CD4-positive, alpha-beta T cell (primary cell): ENCODE measurements around the gene DNLZ. TPM values are rescaled to one million over a fixed set of nuclear protein-coding genes. Genes with fewer than 3 reads are reported as not detected.

Source experiments
- ATAC-seq: fragments of 200-7000 bp; cut with Tn5 transposase; one replicate; pipeline ENCODE4 v1.10.0; 2022; ENCODE audit warnings: mild to moderate bottlenecking; ENCODE audit not compliant: poor library complexity
- CTCF ChIA-PET: fragments of 350-600 bp; sonication (Branson Sonifier 250); formaldehyde crosslinking; loops from one replicate; lab custom pipeline; 2021; ENCODE audit warnings: antibody characterized with exemption, inconsistent platforms; lab: Charles Lee
- POLR2A ChIA-PET: fragments of 350-600 bp; sonication (Branson Sonifier 250); formaldehyde crosslinking; loops from one replicate; lab custom pipeline; 2021; ENCODE audit warnings: antibody characterized with exemption, inconsistent platforms; lab: Charles Lee
- DNase-seq, 14 experiments: peaks; one replicate each; pipeline ENCODE4 v3.0.0-alpha.2; 2013 to 2020; ENCODE audit warnings: mixed read lengths in 2 of 14
- H3K27ac ChIP-seq, 2 donors: one replicate each; pipeline versions ENCODE4 v1.5.1 to v1.7.0; 2013; ENCODE audit warnings: low read length in 2 of 2, low read depth in 1 of 2, mild to moderate bottlenecking in 1 of 2
- H3K27me3 ChIP-seq, 2 experiments: 1 replicate in 1 of 2; 2 replicates in 1 of 2; pipeline versions ENCODE4 v1.6.1 to v1.7.0; 2013; ENCODE audit warnings: low read length in 2 of 2, control low read depth in 1 of 2, mild to moderate bottlenecking in 1 of 2, moderate library complexity in 1 of 2; ENCODE audit not compliant: insufficient read depth in 2 of 2, control insufficient read depth in 1 of 2
- H3K36me3 ChIP-seq: one replicate; pipeline ENCODE4 v1.6.1; 2013; ENCODE audit warnings: low read length, control low read depth; ENCODE audit not compliant: insufficient read depth
- H3K4me1 ChIP-seq: one replicate; pipeline ENCODE4 v1.6.1; 2013; ENCODE audit warnings: low read length, control low read depth; ENCODE audit not compliant: insufficient read depth
- H3K4me3 ChIP-seq: one replicate; pipeline ENCODE4 v1.5.1; 2013; ENCODE audit warnings: mild to moderate bottlenecking, low read length, moderate library complexity
- H3K9me3 ChIP-seq, 2 experiments: 1 replicate in 1 of 2; 2 replicates in 1 of 2; pipeline versions ENCODE4 v1.6.1 to v1.7.0; 2013; ENCODE audit warnings: low read length in 2 of 2, mild to moderate bottlenecking in 2 of 2, control low read depth in 1 of 2, moderate library complexity in 1 of 2; ENCODE audit not compliant: control insufficient read depth in 1 of 2, insufficient read depth in 1 of 2
- H3K27ac Mint-ChIP-seq: one replicate; pipeline ENCODE4 v1.8.0; 2020; ENCODE audit warnings: mixed read lengths
- H3K27me3 Mint-ChIP-seq: one replicate; pipeline ENCODE4 v1.8.0; 2021; ENCODE audit warnings: mixed read lengths
- H3K36me3 Mint-ChIP-seq: one replicate; pipeline ENCODE4 v1.8.0; 2021; ENCODE audit warnings: low read depth, mixed read lengths
- H3K4me1 Mint-ChIP-seq: one replicate; pipeline ENCODE4 v1.8.0; 2021; ENCODE audit warnings: low read depth, mixed read lengths
- H3K4me3 Mint-ChIP-seq: one replicate; pipeline ENCODE4 v1.8.0; 2020; ENCODE audit warnings: mild to moderate bottlenecking, mixed read lengths
- H3K9me3 Mint-ChIP-seq: one replicate; pipeline ENCODE4 v1.8.0; 2020; ENCODE audit warnings: mixed read lengths
- CTCF ChIP-seq: fragments of 200-600 bp; IDR thresholded peaks from one replicate; pipeline ENCODE4 v1.8.0; 2022; ENCODE audit warnings: antibody characterized with exemption, mild to moderate bottlenecking
- intact Hi-C, 2 experiments: fragments of 100-400 bp; cut with DNase I in 1 of 2; cut with micrococcal nuclease in 1 of 2; formaldehyde crosslinking; loops; one replicate each; pipeline versions ENCODE4 v1.15.1 to v1.9.0; 2023 to 2025; cut with DNase I, micrococcal nuclease
- total RNA-seq, 174 experiments: library from RNA in 2 of 174; stranded (reverse) in 2 of 174; gene quantifications; one replicate each; pipeline ENCODE4 v1.2.3 and lab custom pipeline; 2021 to 2026

The DNLZ gene
- total RNA-seq, 2 experiments from 2014 or later = 15.4 to 17.0 TPM

DNA sequence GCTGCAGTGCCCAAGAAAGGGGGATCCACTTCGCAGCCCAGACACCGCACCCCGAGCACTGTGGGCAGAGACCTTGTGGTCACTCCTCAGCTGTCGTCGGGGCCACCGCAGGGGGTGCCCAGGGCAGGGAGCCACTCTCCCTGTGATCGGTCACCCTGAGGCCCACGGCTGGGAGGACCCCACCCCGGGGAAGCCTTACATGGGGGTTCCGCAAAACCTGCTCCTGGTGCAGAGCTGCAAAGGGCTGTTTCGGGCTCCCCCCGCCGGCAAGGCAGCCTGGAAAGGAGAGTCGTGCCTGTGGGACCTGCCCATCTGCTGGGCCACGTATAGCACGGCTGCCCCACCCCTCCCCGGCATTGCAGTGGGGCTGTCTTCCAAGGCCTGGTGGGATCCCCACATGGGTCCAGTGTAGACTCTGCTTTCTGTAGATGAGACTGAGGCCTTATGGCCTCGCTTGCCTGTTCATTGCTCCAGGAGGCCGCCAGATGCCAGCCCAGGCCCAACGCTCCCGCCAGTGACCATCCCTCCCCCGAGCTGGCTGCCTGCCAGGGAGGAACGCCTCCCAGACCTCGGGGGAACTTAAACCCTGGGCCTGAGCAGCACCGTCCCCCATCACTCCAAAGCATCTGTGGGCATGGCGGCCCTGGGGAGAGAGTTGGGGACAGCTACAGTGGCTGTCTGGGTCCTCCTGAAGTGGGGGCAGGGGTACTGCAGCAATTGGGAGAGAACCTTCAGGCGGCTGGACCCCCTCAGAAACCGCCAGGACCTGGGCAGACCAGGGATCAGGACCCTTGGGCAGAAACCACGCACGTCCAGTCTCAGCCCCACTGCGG lies 1.6 kb upstream of the DNLZ start:
- CTCF ChIA-PET = no interaction called here
- no peaks in the 10 kb centered on the region for H3K27me3 ChIP-seq
- H3K27ac Mint-ChIP-seq = no peak overlapping the region
- no peaks in the 10 kb centered on the region for H3K9me3 Mint-ChIP-seq
- peaks cover 4% of the 10 kb centered on the region for H3K36me3 ChIP-seq
- no peak overlapping the region for H3K4me3 ChIP-seq
- DNase-seq (no peak), ATAC-seq (no peak)
- peak overlapping the region; percentile 48 for H3K4me3 Mint-ChIP-seq
- H3K4me1 ChIP-seq = peaks cover 19% of the 10 kb centered on the region
- no peak overlapping the region for H3K27ac ChIP-seq
- peaks cover 0 to 8% of the 10 kb centered on the region in 2 experiments for H3K9me3 ChIP-seq
- no peaks in the 10 kb centered on the region for H3K27me3 Mint-ChIP-seq
- peaks cover 5% of the 10 kb centered on the region for H3K4me1 Mint-ChIP-seq
- POLR2A ChIA-PET = no interaction called here
- no peak for TF ChIP-seq CTCF
- peaks cover 8% of the 10 kb centered on the region for H3K36me3 Mint-ChIP-seq
- intact Hi-C loops = loop anchor here in 1 of 2 experiments (5.0 kb wide), 2 partner anchors 248 to 522 kb away; partner anchors contain the start of genes TMEM250 and TRAF2

GRCh38 chr9:136363949-136364748 lies 605 bp upstream of the DNLZ start:
- peaks cover 0 to 8% of the 10 kb centered on the region in 2 experiments for H3K9me3 ChIP-seq
- H3K36me3 ChIP-seq = peaks cover 8% of the 10 kb centered on the region
- CTCF ChIA-PET = interaction anchor here (0.6 to 2.0 kb wide), 17 partner anchors 11 to 1215 kb away, joined by 3 to 18 read pairs (median 4); partner anchors contain the start of genes DPH7 and SNAPC4
- H3K4me1 ChIP-seq = peaks cover 19% of the 10 kb centered on the region
- DNase-seq (no peak), ATAC-seq (no peak)
- H3K4me3 ChIP-seq = no peak overlapping the region
- no peak overlapping the region for H3K27ac ChIP-seq
- Mint-ChIP-seq H3K4me1 (peaks cover 5% of the 10 kb centered on the region), H3K4me3 (peak overlapping the region; percentile 71), H3K9me3 (no peaks in the 10 kb centered on the region), H3K36me3 (peaks cover 8% of the 10 kb centered on the region), H3K27ac (no peak overlapping the region), H3K27me3 (no peaks in the 10 kb centered on the region)
- H3K27me3 ChIP-seq = no peaks in the 10 kb centered on the region
- intact Hi-C loops = loop anchor here (1.0 to 5.0 kb wide), 11 partner anchors 36 to 523 kb away; partner anchors contain the start of genes ENTR1 (in 1 of the 2), INPP5E (in 1 of the 2), PMPCA (in 1 of the 2) and QSOX2 (in 1 of the 2)
- TF ChIP-seq CTCF = peak; percentile 57
- POLR2A ChIA-PET = interaction anchor here (0.7 to 1.7 kb wide), 10 partner anchors 11 to 403 kb away, joined by 3 to 15 read pairs (median 5); partner anchors contain the start of genes SNAPC4 and UBAC1

DNA sequence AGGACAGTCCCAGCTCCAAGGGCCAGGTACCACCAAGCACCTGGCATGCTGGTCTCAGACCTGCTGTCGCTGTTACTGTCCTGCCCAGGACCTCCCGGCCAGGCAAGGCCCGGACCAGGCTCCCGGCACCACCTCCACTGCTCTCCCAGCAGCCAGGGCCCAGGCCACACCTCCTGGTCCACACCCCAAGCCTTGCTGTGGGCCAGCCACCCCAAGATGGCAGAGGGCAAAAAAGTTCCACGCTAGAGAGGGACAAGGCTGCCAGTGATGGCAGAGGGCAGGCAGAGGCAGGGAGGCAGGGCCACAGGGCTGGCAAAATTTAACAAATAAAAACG lies 1.1 kb downstream of the DNLZ start:
- Histone ChIP-seq H3K9me3 (peaks cover 0 to 8% of the 10 kb centered on the region in 2 experiments), H3K36me3 (peaks cover 8% of the 10 kb centered on the region), H3K4me1 (peaks cover 19% of the 10 kb centered on the region), H3K27me3 (no peaks in the 10 kb centered on the region), H3K27ac (peak overlapping the region; percentile 67 to 74), H3K4me3 (no peak overlapping the region)
- intact Hi-C loops = loop anchor here in 1 of 2 experiments (2.0 to 5.0 kb wide), 6 partner anchors 76 to 525 kb away; partner anchors contain the start of genes INPP5E, TMEM250 and TRAF2
- H3K9me3 Mint-ChIP-seq = no peaks in the 10 kb centered on the region
- ATAC-seq (no peak), DNase-seq (no peak)
- H3K36me3 Mint-ChIP-seq = peaks cover 8% of the 10 kb centered on the region
- CTCF ChIA-PET = interaction anchor here (0.9 to 2.0 kb wide), 3 partner anchors 22 to 366 kb away, joined by 3 to 7 read pairs (median 5); no protein-coding TSS in a partner anchor
- POLR2A ChIA-PET = interaction anchor here (1.2 to 1.7 kb wide), 7 partner anchors 38 to 401 kb away, joined by 3 to 15 read pairs (median 7); partner anchors contain the start of genes SNAPC4 and UBAC1
- TF ChIP-seq CTCF = no peak
- peaks cover 5% of the 10 kb centered on the region for H3K4me1 Mint-ChIP-seq
- H3K27ac Mint-ChIP-seq = peak overlapping the region; percentile 62
- H3K4me3 Mint-ChIP-seq = peak overlapping the region; percentile 86
- H3K27me3 Mint-ChIP-seq = no peaks in the 10 kb centered on the region
